ENCODE measurements around the gene TGFA.

The TGFA gene

DNA sequence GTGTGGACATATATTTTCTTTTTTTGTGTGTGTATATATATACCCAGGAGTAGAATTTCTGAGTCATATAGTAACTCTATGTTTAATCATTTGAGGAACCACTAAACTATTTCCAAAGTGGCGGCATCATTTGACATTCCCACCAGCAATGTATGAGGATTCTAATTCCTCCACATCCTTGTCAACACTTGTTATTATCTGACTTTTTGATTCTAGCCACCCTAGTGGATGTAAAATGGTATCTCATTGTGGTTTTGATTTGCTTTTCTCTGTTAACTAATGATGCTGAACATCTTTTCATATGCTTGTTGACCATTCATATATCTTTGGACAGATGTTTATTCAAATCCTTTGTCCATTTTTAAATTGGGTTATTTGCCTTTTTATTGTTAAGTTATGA lies 120.3 kb downstream of the TGFA start:
- DNase-seq (ENCODE audit: low read depth in 1 of 2, low spot score in 1 of 2): no peak
- TF ChIP-seq JUND (IDR thresholded peaks at IDR 0.05; ENCODE audit: low read depth): no peak
- in situ Hi-C loops (cut with HindIII; ENCODE audit: low pct_unique_long_range_greater_than_20kb, low sequenced_read_pairs): no loop called here

DNA sequence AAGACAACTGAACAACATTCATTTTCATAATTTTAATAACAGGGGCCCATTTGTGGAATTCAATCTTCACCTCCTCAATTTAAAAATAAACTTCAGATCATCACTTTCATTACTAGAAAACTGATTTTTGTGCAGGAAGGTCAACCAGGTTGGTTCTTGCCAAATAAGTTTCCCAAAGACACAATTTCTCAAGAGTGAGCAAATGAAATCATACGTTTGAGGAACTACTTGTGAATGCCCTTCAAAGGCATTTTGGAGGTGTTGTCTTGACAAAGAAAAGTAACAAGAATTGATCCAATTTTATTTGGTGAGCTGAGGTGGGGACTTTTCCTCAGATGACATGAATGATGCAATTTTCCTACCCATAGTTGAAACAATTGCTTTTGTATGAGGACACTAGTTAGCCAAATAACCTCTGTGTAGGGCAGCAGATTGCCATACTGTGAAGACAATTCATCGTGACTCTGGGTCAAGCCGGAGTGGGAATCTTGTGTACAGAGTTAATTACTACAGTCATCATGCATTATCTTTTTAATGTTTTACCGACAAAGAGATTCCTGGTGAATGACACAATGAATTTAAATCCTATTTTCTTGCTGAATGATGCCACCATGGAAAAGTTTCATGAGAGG lies 121.8 kb downstream of the TGFA start:
- TF ChIP-seq JUND (IDR thresholded peaks at IDR 0.05; ENCODE audit: low read depth): no peak
- in situ Hi-C loops (cut with HindIII; ENCODE audit: low pct_unique_long_range_greater_than_20kb, low sequenced_read_pairs): no loop called here
- DNase-seq (ENCODE audit: low read depth in 1 of 2, low spot score in 1 of 2): no peak

DNA sequence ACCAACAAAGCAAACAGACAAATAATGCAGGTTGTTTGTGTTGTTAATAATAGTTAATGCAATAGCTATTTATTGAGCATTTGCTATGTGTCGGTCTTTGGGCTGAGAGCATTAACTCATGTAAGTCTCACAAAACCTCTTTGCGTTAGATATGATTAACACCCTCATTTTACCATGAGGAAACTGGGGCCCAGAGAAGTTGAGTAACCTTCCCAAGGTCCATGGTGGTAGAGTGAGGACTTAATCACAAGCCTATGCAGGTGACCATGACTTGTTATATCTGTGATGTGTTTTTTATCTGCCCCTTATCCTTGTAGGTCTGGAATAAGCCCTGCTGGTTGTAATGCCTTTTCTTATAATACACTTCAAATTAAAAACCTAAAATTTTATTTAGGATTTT lies 127.3 kb downstream of the TGFA start:
- TF ChIP-seq JUND (IDR thresholded peaks at IDR 0.05; ENCODE audit: low read depth): no peak
- in situ Hi-C loops (cut with HindIII; ENCODE audit: low pct_unique_long_range_greater_than_20kb, low sequenced_read_pairs): no loop called here
- DNase-seq (ENCODE audit: low read depth in 1 of 2, low spot score in 1 of 2): no peak

DNA sequence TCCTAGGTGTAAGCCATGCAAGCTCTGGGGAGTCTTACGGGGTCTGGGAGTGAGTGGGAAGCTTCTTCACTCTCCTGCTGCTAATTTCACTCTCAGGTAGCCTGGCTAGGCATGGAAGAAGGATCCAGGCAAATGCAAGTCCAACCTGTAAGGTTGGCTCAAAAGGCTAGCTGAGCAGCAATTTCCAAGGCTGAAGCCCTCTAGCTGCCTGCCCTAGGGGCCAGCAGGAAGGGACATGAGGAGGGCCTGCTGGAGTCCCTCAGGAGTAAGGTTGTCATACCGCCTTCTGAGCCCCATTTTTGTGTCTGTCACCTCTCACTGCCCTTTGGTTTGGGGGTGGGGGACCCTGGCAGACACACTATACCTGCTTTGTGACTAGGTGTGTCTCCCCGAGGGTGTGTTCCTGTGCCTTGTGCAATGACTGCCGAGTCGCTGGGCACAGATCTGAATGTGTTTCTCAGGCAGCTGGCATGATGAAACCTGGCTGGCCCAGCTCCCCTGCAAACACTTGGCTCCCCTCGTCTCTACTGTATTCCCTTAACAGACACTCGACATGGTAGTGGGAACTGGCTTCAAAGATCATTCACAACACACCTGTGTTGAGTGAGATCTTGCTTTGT lies 127.8 kb downstream of the TGFA start:
- in situ Hi-C loops (cut with HindIII; ENCODE audit: low pct_unique_long_range_greater_than_20kb, low sequenced_read_pairs): no loop called here
- peak in 1 of 2 experiments; percentile 47 for DNase-seq (ENCODE audit: low read depth in 1 of 2, low spot score in 1 of 2)
- TF ChIP-seq JUND (IDR thresholded peaks at IDR 0.05; ENCODE audit: low read depth): no peak

DNA sequence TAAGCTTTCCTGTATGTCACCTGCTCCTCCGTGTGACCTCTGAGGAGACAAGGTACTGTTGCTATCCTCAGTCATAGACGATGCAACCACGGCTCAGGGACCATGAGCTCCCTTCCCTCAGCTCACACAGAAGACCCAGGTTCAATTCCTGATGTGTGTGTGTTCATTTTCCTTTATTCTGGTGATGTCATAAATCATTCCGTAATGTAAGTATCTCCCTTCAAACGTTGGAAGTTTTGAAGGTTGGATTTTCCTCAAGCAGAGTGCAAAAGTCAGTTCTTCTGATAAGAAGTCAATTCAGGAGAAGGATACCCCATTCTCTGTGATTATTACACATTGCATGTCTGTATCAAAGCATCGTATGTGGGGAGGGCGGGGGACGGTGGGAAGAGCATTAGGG lies 132.9 kb downstream of the TGFA start:
- in situ Hi-C loops (cut with HindIII; ENCODE audit: low pct_unique_long_range_greater_than_20kb, low sequenced_read_pairs): no loop called here
- DNase-seq (ENCODE audit: low read depth in 1 of 2, low spot score in 1 of 2): no peak
- no peak for TF ChIP-seq JUND (IDR thresholded peaks at IDR 0.05; ENCODE audit: low read depth)

DNA sequence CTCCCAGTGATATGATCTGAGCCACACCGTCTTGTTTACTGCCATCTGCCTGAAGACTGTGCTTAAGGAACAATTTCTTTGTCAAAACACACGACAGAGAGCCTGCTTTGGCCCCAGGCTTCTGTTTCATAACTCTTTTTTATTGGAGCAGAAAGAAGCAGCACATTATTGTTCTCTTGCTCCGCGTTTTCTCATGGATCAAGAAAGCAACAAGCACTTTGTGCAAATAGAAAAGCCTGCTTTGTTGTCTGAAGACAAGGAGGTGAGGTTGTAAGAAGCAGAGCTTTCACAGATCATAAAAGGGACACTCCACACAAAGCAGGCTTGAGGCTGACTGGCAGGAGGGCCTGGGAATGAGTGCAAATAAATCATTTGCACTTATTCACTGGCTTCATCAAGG lies 133.5 kb downstream of the TGFA start:
- no peak for TF ChIP-seq JUND (IDR thresholded peaks at IDR 0.05; ENCODE audit: low read depth)
- peak; percentile 7 to 80 for DNase-seq (ENCODE audit: low read depth in 1 of 2, low spot score in 1 of 2)
- in situ Hi-C loops (cut with HindIII; ENCODE audit: low pct_unique_long_range_greater_than_20kb, low sequenced_read_pairs): no loop called here

DNA sequence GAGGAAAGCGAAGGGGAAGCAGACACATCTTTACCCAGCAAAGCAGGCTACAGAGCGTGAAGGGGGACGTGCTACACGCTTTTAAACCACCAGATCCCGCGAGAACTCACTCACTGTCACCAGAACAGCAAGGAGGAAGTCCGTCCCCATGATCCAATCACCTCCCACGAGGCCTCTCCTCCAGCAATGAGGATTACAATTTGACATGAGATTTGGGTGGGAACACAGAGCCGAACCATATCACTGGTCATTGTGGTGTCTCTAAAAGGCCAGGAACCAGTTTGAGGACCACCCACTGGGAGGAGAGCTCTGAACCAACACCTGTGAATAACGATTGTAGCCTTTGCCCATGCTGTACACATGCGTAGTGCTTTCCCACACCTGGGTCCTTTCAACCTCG lies 135.1 kb downstream of the TGFA start:
- in situ Hi-C loops (cut with HindIII; ENCODE audit: low pct_unique_long_range_greater_than_20kb, low sequenced_read_pairs): no loop called here
- TF ChIP-seq JUND (IDR thresholded peaks at IDR 0.05; ENCODE audit: low read depth): no peak
- no peak for DNase-seq (ENCODE audit: low read depth in 1 of 2, low spot score in 1 of 2)

DNA sequence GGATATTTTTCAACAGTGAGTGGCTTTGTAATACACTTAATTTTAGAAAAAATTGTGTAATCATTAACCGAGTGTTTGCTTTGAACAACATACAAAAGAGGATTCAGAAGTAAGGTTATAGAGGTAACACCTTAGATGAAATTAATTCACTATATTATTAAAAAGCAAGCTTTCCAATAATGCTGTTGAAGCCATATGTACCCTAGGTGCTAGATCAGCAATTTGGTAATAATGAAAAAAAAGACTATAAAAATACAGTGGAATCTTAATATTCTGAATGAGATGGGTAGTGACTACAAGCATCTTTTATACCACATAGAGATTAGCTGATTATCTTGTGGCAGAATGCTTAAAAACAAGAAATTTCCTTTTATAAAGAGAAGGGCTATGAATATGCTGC lies 136.6 kb downstream of the TGFA start:
- in situ Hi-C loops (cut with HindIII; ENCODE audit: low pct_unique_long_range_greater_than_20kb, low sequenced_read_pairs): no loop called here
- TF ChIP-seq JUND (IDR thresholded peaks at IDR 0.05; ENCODE audit: low read depth): no peak
- no peak for DNase-seq (ENCODE audit: low read depth in 1 of 2, low spot score in 1 of 2)

DNA sequence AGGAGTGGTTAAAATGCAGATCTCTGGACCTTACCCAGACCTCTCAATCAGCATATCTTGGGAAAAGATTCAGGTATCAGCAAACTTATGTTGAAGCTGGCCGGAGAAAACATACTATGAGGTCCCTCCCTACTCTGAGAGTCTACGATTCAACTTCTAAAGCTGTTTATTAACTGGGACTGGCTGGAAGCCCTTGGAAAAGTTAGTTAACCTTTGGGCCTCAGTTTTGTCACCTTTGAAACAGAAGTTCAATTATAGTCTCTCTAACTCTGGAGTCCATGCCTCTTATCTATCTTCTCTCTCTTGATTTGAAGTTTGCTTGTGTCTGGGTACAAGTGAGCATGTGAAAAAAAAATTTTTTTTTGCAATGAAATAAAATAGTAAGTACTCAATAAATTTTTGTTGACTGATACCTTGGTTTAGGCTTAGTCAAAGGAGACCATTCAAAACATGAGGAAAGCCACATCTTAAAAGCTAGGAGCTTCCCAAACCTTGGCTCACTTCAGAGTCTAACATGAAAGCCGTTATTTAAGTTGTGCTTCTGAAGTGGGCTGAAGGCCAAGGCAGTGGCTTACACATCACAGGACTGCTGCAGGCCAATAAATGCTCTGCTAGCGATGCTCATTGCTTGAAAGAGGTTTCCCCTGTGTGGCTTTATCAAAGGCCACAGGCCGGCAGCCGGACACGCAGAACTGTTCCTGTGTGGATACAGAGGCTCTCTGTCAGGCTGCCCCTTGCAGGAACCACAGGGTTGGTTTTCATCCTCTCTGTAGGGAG lies 141.1 kb downstream of the TGFA start:
- in situ Hi-C loops (cut with HindIII; ENCODE audit: low pct_unique_long_range_greater_than_20kb, low sequenced_read_pairs): no loop called here
- no peak for TF ChIP-seq JUND (IDR thresholded peaks at IDR 0.05; ENCODE audit: low read depth)
- no peak for DNase-seq (ENCODE audit: low read depth in 1 of 2, low spot score in 1 of 2)

DNA sequence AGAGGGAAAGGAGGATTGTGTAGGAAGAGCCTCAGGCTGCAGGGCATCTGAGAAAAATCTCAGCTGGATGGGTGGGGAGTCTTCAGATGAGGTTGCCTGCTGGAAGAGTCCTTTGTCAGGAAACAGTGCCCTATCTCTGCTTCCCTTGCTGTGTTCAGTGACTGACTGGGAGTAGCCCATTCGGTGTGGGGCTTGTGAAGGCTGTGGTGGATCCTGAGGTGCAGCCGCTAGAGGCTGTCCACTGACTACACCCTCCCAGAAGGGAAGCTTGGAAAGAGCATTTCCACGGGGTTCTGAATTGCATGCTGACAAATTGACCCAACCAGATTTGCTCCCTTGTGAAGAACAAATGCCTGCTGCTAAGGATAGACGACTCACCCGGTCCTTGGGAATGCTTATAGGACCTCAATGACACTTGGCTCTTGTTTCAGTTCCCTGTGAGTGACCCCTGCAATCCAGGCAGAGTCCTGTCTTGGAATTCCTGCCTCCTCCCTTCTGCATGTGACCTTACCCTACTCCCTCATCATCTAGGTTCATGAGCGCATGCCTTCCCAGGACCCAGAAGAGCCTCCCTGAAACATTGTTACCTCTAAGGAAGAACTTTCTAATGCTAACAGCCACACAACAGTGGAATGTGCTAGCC lies 142.0 kb downstream of the TGFA start:
- DNase-seq (ENCODE audit: low read depth in 1 of 2, low spot score in 1 of 2): no peak
- in situ Hi-C loops (cut with HindIII; ENCODE audit: low pct_unique_long_range_greater_than_20kb, low sequenced_read_pairs): no loop called here
- no peak for TF ChIP-seq JUND (IDR thresholded peaks at IDR 0.05; ENCODE audit: low read depth)

DNA sequence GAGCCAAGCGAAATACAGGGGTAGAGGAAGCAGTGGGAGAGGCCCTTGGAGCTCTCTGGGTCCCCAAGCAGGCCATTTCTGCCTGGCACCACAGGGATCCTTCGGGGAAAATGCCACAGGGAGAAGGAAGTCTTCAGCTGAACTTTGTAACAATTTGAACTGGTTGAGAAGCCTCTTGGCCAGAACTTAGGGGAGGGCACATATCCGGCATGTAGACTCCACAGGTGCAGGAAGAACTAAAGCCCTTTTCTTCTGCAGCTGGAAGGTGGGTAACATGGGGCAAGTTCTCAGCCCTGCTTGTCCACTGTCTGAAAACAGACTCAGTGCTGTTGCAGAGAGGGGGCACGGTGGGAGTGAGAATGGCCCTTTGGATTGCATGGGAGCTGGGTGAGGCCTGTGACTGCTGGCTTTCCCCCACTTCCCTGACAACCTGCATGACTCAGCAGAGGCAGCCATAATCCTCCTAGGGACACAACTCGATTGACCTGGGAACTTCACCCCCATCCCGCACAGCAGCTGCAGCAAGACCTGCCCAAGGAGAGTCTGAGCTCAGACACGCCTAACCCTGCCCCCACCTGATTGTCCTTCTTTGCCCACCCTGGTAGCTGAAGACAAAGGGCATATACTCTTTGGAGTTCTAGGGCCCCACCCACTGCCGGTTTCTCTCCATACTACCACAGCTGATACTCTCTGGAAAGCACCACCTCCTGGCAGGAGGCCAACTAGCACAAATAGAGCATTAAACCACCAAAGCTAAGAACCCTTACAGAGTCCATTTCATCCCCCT lies 150.2 kb downstream of the TGFA start:
- in situ Hi-C loops (cut with HindIII; ENCODE audit: low pct_unique_long_range_greater_than_20kb, low sequenced_read_pairs): no loop called here
- no peak for TF ChIP-seq JUND (IDR thresholded peaks at IDR 0.05; ENCODE audit: low read depth)
- no peak for DNase-seq (ENCODE audit: low read depth in 1 of 2, low spot score in 1 of 2)

DNA sequence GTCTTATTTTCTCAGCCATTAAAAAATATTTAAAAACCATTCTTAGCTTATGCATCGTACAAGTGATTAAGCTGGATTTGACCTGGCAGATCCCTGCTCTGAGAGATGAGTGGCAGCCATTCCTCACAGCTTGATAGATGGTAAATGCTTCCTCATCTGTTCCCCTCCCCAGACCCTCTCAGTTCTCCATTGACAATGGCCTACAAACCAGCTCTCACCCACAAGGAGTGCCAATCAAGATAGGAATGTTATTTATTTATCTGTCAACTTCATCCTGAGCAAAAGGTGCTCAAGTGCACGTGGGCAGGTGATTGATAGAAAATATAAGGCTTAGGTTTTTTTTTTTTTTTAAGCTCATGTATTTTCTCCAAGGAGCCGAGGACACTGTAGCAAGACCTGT lies 153.1 kb downstream of the TGFA start:
- in situ Hi-C loops (cut with HindIII; ENCODE audit: low pct_unique_long_range_greater_than_20kb, low sequenced_read_pairs): no loop called here
- DNase-seq (ENCODE audit: low read depth in 1 of 2, low spot score in 1 of 2): no peak
- no peak for TF ChIP-seq JUND (IDR thresholded peaks at IDR 0.05; ENCODE audit: low read depth)

Measured in T47D (cell line).